ENCODE data around the gene UBE2C.

UBE2C gene

GRCh38 chr20:45851501-45851900, 39.1 kb downstream of the UBE2C start:
- no peak overlapping the region for H3K4me3 ChIP-seq (IDR thresholded peaks at IDR 0.05; ENCODE audit: insufficient read depth, low read depth, low read length)
- no peak overlapping the region for H2AFZ ChIP-seq (ENCODE audit: low read depth)
- TF ChIP-seq, protein P1, sequence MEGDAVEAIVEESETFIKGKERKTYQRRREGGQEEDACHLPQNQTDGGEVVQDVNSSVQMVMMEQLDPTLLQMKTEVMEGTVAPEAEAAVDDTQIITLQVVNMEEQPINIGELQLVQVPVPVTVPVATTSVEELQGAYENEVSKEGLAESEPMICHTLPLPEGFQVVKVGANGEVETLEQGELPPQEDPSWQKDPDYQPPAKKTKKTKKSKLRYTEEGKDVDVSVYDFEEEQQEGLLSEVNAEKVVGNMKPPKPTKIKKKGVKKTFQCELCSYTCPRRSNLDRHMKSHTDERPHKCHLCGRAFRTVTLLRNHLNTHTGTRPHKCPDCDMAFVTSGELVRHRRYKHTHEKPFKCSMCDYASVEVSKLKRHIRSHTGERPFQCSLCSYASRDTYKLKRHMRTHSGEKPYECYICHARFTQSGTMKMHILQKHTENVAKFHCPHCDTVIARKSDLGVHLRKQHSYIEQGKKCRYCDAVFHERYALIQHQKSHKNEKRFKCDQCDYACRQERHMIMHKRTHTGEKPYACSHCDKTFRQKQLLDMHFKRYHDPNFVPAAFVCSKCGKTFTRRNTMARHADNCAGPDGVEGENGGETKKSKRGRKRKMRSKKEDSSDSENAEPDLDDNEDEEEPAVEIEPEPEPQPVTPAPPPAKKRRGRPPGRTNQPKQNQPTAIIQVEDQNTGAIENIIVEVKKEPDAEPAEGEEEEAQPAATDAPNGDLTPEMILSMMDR (conservative IDR thresholded peaks at IDR 0.05; ENCODE audit: low read depth, low read length): no peak
- H4K20me1 ChIP-seq (ENCODE audit: insufficient read depth): no peaks in the 10 kb centered on the region
- no peak overlapping the region for H3K27ac ChIP-seq
- no peaks in the 10 kb centered on the region for H3K27me3 ChIP-seq (ENCODE audit: insufficient read depth, low read depth)
- peaks cover 12% of the 10 kb centered on the region for H3K4me1 ChIP-seq (ENCODE audit: low read depth, poor library complexity, severe bottlenecking)
- no peak overlapping the region for H3K9ac ChIP-seq
- peaks cover 18% of the 10 kb centered on the region for H3K79me2 ChIP-seq (ENCODE audit: insufficient read depth, low read depth)
- H3K4me2 ChIP-seq: no peak overlapping the region
- no peaks in the 10 kb centered on the region for H3K36me3 ChIP-seq (ENCODE audit: insufficient read depth)

DNA sequence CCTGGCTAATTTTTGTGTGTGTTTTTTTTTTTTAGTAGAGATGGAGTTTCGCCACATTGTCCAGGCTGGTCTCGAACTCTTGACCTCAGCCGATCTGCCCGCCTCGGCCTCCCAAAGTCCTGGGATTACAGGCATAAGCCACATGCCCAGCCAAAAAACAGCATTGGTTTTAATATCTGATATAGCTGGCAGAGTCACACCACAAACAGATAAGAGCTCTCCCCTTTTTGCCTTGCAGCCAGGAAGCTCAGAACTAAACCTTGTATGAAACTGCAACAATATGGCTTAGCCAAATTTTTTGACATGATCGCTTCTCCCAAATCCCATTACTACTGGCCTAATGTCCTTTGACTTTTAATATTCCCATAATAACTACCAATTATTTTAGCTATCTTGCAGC, 39.9 kb downstream of the UBE2C start:
- no peaks in the 10 kb centered on the region for H3K36me3 ChIP-seq (ENCODE audit: insufficient read depth)
- peaks cover 14% of the 10 kb centered on the region for H3K4me1 ChIP-seq (ENCODE audit: low read depth, poor library complexity, severe bottlenecking)
- no peak overlapping the region for H3K4me2 ChIP-seq
- H3K79me2 ChIP-seq (ENCODE audit: insufficient read depth, low read depth): peaks cover 24% of the 10 kb centered on the region
- H3K27me3 ChIP-seq (ENCODE audit: insufficient read depth, low read depth): no peaks in the 10 kb centered on the region
- no peak overlapping the region for H2AFZ ChIP-seq (ENCODE audit: low read depth)
- TF ChIP-seq, protein P1 (conservative IDR thresholded peaks at IDR 0.05; ENCODE audit: low read depth, low read length): no peak
- H3K27ac ChIP-seq: no peak overlapping the region
- H3K9ac ChIP-seq: no peak overlapping the region
- H4K20me1 ChIP-seq (ENCODE audit: insufficient read depth): no peaks in the 10 kb centered on the region
- no peak overlapping the region for H3K4me3 ChIP-seq (IDR thresholded peaks at IDR 0.05; ENCODE audit: insufficient read depth, low read depth, low read length)

DNA sequence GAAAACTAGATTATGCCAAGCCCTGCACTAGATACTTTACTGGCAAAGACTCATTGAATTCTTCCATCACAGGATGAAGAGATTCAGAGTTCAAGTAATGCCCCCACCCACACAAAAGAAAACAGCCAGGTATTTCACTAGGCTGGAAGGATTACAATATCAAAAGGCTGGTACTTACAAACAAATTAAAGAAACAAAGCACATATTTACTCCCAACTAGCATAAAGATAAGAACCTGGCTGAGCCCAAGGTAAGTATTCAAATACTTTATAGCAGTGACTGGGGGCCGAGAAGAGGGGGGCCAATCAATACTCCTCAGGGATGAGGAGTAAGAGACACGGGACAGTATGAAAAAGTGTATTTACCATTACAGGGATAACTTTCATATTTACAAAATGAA, 41.0 kb downstream of the UBE2C start:
- H3K9ac ChIP-seq: no peak overlapping the region
- no peak overlapping the region for H3K4me3 ChIP-seq (IDR thresholded peaks at IDR 0.05; ENCODE audit: insufficient read depth, low read depth, low read length)
- no peaks in the 10 kb centered on the region for H4K20me1 ChIP-seq (ENCODE audit: insufficient read depth)
- peaks cover 20% of the 10 kb centered on the region for H3K4me1 ChIP-seq (ENCODE audit: low read depth, poor library complexity, severe bottlenecking)
- TF ChIP-seq, protein P1 (conservative IDR thresholded peaks at IDR 0.05; ENCODE audit: low read depth, low read length): no peak
- no peak overlapping the region for H2AFZ ChIP-seq (ENCODE audit: low read depth)
- H3K79me2 ChIP-seq (ENCODE audit: insufficient read depth, low read depth): peaks cover 24% of the 10 kb centered on the region
- no peaks in the 10 kb centered on the region for H3K36me3 ChIP-seq (ENCODE audit: insufficient read depth)
- no peak overlapping the region for H3K4me2 ChIP-seq
- H3K27me3 ChIP-seq (ENCODE audit: insufficient read depth, low read depth): no peaks in the 10 kb centered on the region
- H3K27ac ChIP-seq: no peak overlapping the region

GRCh38 chr20:45857114-45857881, 44.9 kb downstream of the UBE2C start, which contains the start of the genes ACOT8 and ZSWIM3:
Gene ACOT8 (minus strand): TSS chr20:45857392. CDS start chr20:45857315, 77 bp downstream.
Gene ZSWIM3 (plus strand): TSS chr20:45857614. CDS start chr20:45857826, 212 bp downstream.
- peak within 1 kb of the TSS; percentile 95 for H2AFZ ChIP-seq (ENCODE audit: low read depth)
- no peaks in the 10 kb centered on the region for H4K20me1 ChIP-seq (ENCODE audit: insufficient read depth)
- H3K9ac ChIP-seq: peak within 1 kb of the TSS; percentile 56; the same call in 1 of the 2 replicates
- H3K36me3 ChIP-seq (ENCODE audit: insufficient read depth): no peaks in the 10 kb centered on the region
- peaks cover 24% of the 10 kb centered on the region for H3K79me2 ChIP-seq (ENCODE audit: insufficient read depth, low read depth)
- no peaks in the 10 kb centered on the region for H3K27me3 ChIP-seq (ENCODE audit: insufficient read depth, low read depth)
- H3K27ac ChIP-seq: peak within 1 kb of the TSS; percentile 13; the same call in 1 of the 2 replicates
- TF ChIP-seq, protein P1 (conservative IDR thresholded peaks at IDR 0.05; ENCODE audit: low read depth, low read length): no peak
- peak within 1 kb of the TSS; percentile 93 for H3K4me2 ChIP-seq
- H3K4me3 ChIP-seq (IDR thresholded peaks at IDR 0.05; ENCODE audit: insufficient read depth, low read depth, low read length): no peak within 1 kb of the TSS
- H3K4me1 ChIP-seq (ENCODE audit: low read depth, poor library complexity, severe bottlenecking): peaks cover 30% of the 10 kb centered on the region
